Suppressor macrophage treated with lipopolysaccharide for 4 hours (primary cell): ENCODE measurements around the gene NR1D2.

Experiments used
- DNase-seq: peaks from one replicate; pipeline ENCODE4 v3.0.0-alpha.2; 2020

Gene NR1D2

GRCh38 chr3:23932571-23932970 is 12.5 kb upstream of the NR1D2 start:
- DNase-seq: no peak

DNA sequence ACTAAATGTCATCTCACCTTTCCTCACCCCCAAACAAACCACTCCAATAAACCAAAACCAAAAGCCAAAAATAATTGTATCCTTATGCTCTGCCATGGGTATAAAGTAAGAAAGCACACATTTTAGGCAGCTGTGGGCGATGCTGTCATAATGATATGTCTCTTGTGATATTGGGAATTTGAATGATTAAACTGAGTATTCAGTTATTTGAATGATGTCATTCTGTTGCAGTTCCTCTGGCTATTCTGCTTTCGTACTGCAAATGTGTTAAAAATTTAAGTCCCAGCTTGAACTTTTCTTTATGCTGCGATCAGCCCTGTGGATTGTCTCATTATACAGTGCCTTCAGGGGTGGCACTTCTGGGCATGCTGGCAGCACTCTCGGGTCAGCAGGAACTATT is 10.8 kb upstream of the NR1D2 start:
- no peak for DNase-seq

GRCh38 chr3:23937296-23937695 is 7.8 kb upstream of the NR1D2 start:
- DNase-seq: no peak

DNA sequence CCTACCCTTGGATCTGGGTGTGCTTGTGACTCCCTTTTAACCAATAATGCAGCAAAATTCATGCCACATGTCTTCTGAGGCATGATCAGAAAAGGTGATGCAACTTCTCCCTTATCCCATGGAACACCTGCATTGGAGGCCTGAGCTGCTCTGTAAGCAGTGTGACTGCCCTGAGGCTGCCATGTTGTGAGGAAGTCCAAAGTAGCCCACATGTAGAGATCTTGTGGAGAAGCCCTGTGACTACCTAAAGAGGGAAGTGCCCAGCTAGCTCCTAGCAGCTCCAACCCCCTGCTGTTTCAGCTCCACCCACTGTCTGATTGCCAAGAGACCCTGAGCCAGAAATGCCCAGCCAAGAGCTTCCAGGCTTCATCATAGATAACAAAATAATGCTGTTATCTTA is 6.4 kb upstream of the NR1D2 start:
- no peak for DNase-seq

DNA sequence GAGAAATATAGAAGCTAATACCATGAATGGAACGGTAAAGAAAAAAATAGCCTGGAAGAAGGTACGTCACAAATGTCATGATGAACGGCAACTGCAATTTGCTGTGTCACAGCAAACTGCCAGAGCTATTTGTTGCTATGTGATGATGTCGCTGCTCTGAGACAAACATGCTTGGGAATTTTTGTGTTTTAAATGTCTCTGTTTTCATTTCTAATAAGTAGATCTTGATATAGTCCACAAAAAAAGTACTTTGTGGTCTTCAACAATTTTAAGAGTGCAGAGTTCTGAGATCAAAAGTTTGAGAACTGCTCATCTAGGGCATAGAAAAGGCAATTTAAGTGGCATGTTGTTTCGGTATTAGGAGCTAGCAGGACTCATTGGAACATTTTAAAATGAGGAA is 4.3 kb upstream of the NR1D2 start:
- DNase-seq: no peak

DNA sequence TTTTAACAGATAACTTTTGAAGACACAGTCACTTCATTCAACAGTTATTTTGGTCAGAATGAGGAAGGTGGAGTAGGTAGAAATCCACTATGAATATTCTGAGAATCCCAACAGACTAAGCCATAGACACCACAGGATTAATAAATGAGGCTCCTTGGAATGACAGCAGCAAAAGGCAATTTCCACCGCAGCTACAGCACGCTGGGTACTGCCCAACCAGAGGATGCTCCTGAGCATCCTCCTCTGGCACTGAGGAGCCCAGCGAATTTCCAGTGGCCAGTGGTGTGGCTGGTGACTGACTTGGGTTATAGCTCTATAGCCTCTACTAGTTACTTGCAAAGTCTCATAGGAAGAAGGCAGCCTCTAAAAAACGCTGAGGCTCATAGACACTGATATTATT is 3.6 kb upstream of the NR1D2 start:
- no peak for DNase-seq

GRCh38 chr3:23942546-23942945 is 2.5 kb upstream of the NR1D2 start:
- no peak for DNase-seq

DNA sequence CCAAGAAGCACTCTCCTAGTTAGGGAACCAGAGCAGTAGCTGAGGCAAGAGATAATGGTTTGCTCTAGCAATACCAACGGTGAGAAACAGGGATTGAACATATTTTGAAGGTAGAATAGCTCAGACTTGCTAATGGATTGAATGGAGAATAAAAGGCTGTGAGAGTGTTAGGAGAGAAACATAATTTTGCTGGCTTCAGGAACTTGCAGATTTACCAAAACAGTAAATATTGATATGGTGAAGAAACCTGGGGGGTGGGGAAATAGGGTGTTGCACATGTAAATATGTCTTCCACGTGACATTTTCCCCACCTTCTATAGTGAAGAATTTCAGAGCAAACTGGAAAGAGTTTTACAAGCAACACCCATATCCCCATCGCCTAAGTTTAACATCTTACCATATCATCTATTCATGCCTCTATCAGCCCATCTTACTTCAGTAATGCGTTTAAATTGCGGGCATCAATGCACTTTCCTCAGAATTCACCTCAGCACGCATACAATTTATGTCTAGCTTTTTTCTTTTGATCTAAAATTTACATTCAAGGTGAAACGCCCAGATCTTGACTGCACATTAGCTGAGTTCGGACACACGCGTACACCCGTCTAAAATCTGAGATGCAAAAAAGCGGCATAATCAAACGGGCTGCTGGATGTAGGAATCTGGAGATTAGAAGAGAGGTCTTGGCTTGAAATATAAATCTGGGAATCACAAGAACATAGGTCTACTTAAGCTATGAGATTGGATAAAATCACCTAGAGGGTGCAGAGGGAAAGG is 891 bp upstream of the NR1D2 start:
- DNase-seq: no peak

DNA sequence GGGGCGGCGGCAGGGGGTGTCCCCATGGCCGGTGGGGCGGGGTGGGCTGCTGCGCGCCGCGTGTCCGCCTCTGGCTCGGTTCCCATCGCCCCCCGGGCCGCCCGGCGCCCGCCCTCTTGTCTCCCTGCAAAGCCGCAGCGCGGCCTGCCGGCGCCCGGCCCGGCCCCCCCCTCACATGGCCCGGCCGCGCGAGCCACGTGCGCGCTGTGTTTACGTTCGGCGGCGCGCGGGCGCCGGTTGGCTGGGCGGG is 502 bp downstream of the NR1D2 start:
- no peak for DNase-seq

DNA sequence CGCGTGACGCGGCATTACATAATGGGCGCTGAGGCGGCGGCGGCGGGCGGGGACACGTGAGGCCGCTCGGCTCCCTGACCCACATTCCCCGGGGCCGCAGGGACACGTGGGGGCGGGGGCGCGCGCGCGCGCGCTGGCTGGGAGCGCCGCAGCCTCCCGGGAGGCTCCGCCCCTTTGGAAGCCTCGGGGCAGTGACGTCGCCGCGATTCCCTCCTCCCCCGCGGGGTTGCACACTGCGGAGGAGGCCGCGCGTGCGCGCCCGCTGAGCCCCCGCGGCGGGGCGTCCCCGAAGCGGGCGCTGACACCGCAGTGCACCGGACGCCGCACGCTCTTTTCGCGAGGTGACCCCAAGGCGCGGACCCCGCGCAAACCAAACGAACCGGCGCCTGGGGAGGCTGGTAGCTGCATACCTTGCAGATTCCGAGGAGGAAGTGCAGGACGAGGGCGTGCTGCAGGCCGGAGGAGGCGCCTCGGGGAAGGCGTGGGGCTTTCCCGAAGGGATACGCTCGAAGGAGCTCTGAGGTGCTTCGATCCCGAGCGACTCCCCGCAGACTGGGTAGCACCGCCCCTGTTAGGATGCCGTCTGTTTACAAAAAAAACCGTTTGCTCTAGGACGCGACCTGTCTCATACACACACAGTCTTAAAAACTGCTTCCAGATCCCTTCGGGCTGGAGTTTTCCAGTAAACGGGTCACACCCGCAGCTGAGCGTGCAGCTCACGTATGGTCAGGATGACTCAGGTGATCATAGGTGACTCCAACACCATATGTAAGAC is 1.0 kb downstream of the NR1D2 start:
- DNase-seq: peak; percentile 99

DNA sequence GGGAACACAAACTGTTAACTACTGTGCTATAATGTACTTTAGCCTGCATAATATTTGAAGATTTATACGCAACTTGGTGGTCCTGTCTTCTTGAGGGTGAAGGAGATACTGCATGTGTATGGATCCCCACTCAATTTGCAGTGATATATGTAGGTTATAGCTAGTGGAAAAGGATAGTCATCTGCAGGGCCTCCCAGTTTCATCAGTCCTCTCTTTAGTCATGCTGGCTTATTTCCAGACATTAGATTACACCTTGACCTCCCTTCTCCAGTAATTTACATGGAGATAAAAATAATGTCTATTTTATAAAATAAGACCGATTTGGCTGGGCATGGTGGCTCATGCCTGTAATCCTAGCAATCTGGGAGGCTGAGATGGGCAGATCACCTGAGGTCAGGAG is 3.7 kb downstream of the NR1D2 start:
- DNase-seq: no peak

DNA sequence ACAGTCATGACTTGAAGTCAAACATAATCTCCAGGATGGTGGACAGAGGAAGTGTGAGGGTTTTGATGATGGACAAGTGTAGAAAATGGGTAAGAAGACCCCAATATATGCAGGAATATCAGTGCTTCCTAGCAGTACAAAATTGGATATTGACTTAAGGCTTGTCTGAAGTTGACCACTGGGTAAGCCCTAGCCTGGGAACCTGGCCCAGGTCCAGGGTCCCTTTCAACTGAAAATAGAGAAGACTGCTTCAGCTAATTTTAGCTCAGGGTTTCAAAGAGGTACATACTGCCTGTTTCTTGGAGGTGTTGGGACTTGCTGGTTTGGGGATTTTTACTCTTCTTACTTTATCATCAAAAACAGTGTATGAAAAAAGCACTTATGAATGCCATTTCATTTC is 4.7 kb downstream of the NR1D2 start:
- no peak for DNase-seq

- DNase-seq: peak; percentile 37
Observed at GRCh38 chr3:23950293-23950692, 5.2 kb downstream of the NR1D2 start.

DNA sequence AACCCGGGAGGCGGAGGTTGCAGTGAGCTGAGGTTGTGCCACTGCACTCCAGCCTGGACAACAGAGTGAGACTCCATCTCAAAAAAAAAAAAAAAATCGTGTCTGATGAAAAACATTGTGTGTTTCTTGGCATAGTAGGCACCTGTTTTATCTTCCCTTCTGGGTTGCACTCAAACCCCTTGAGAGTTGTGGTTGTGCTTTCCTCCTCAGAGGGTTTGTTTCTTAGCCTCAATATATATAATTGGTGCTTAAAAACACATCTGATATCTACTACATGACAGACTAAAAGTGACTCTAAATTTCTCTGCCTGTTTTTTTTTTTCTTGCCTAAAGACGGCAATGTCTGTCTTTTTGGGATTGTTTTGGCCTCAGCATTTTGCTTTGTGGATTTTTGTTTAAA is 7.6 kb downstream of the NR1D2 start:
- no peak for DNase-seq

DNA sequence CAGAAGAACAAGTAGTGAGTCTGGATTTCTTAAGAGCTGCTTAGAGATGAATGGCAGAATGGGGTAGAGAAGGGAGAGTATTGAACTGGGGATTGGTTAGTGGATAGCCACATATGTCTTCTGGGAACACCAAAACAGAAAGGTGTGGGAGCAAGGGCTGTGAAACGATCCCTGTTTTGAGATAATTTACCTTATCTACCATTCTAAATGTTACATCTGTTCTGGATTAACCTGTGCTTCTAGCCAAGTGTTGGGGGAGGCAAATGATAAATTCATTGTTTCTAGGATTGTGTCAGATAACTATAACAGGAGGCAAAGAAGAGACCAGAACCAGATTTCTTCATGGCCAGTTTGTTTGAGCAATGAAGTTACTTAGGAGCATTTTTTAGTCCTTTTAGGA is 8.4 kb downstream of the NR1D2 start:
- no peak for DNase-seq

DNA sequence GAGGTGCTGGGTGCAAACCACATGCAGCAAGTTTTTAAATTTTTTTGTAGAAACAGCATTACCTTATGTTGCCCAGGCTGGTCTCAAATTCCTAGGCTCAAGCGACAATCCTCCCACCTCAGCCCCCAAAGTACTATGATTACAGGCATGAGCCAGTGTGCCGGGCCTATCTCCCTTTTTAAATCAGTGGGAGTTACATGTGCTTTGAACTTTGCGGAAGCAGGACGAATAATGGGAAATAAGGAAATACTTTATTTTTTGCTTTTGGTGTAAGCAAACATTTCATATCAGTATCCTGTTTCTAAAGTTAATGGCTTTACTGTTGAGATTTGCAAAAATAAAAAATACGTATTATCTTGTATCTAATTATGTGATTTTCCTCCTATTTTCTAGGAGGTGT is 9.1 kb downstream of the NR1D2 start:
- no peak for DNase-seq

GRCh38 chr3:23956701-23957100 is 11.6 kb downstream of the NR1D2 start:
- no peak for DNase-seq

DNA sequence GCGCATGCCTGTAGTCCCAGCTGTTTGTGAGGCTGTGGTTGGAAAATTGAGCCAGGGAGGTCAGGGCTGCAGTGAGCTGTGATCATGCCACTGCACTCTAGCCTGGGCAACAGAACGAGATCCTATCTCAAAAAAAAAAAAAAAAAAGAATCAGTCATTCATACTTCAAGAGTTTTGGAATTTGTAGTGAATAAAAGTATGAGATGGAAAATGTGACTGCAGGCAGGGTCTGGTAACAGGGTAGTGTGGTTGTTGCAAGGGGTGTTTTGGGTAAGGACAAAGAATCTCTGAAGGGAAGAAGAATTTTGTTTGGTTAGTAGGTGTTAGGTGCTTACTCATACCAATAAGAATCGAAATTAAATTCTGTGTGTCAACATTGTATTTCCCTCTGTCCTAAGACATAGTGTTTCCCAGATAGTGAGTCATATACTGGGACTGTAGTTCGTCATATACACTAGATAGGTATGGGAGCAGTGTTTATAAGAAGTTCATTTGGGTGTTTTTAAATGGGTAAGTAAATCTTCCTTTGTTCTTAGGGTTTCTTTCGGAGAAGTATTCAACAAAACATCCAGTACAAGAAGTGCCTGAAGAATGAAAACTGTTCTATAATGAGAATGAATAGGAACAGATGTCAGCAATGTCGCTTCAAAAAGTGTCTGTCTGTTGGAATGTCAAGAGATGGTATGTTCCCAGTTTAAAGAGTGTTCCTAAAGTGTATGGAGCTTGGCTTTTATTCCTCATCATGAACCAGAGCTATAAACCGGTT is 14.2 kb downstream of the NR1D2 start:
- DNase-seq: no peak

- DNase-seq: no peak
Observed at GRCh38 chr3:23960649-23961048, 15.6 kb downstream of the NR1D2 start.

- no peak for DNase-seq
Observed at GRCh38 chr3:23961066-23961465, 16.0 kb downstream of the NR1D2 start.

GRCh38 chr3:23961913-23962312 is 16.8 kb downstream of the NR1D2 start:
- no peak for DNase-seq

DNA sequence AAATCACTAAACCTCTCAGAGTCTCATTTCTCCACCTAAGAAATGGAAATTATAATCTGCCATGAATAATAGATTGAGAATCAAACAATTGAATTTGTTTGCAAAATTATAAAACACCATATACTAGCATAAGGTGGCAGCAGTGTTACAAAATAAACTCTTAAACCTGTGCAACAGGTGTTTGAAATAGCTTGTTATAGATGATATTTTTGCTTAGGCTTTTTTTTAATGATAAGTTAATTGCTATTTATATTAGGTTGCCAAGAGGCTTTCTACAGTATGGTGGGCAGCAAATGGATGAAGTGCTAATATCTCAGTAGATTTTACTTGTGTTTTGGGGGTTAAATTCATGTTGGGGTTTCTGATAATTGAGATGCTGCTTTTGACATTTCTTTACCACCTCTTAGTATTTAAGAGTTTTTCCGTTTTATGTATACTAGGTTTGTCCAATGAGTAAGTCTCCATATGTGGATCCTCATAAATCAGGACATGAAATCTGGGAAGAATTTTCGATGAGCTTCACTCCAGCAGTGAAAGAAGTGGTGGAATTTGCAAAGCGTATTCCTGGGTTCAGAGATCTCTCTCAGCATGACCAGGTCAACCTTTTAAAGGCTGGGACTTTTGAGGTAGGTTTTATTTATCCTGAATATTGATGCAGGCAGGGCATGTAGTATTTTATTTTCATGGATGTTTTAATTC is 19.6 kb downstream of the NR1D2 start:
- no peak for DNase-seq

DNA sequence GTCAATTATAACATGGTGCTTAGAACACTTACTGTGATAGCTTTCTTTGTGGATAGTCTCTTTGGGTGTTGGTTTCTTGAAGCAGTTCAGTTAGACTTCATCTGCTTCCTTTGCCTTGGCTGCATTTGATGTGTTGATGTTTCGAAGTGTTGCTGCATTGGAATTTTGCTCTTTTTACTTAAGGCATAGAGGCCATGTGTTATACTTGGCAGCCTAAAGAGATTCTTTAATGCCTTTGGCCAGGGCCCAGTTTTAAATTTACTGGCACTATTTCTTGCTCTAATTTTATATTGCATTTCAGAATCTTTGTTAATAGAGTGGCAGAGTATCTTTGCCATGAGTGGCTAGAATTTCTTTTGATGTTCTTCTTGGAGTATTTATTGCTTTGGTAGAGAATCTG is 21.2 kb downstream of the NR1D2 start:
- DNase-seq: no peak
